Astrocyte (in vitro differentiated cells and primary cell): ENCODE data around the gene CAMK2D. TPM values are rescaled to one million over a fixed set of nuclear protein-coding genes. Genes with fewer than 3 reads are reported as not detected.

Source experiments
- total RNA-seq: library from RNA; stranded (reverse); gene quantifications from 2 replicates; pipeline ENCODE4 v1.2.1, GENCODE V29; 2021

CAMK2D gene
- total RNA-seq, 1 donor from 2014 or later: 80.8 TPM

Other genes with a start within 250 kb of the CAMK2D start
- 60.1 and 66.5 TPM in 2 replicates for gene ARSJ, start 217.9 kb upstream of the CAMK2D start, total RNA-seq